OCI-LY3 (cell line): Measurements from ENCODE around the gene KPNB1.

Experiments
- CTCF ChIP-seq: fragments of 200-600, 300-600 bp; sonication (generic); IDR thresholded peaks from 2 replicates; pipeline ENCODE4 v1.5.1; 2014; ENCODE audit warnings: antibody characterized with exemption, low read length, low read depth
- EZH2phosphoT487 ChIP-seq: fragments of 200-600 bp; shearing (Covaris generic); IDR thresholded peaks from 2 replicates; pipeline ENCODE4 v1.6.1; 2018; ENCODE audit warnings: antibody characterized with exemption, mixed run types, low read depth

DNA sequence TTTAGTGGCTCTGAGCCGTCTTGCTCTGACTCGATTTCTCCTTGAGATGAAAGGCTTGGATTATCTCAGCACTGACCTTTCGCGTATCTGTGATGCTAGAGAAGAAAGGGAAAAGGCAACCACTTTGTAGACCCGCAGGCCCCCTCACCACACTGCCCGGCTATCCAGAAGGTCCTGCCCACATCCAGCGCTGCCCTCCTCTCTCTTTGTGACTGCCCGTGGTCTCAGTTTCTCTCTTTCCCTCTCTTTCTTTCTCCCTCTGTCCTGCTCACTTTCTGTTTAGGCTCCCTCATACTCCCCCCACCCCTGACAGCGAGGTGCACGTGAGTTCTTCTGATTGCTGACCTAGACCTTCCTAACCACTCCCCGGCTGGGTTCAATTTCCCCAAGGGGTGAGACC, 70.5 kb downstream of the KPNB1 start:
- TF ChIP-seq CTCF = no peak
- TF ChIP-seq EZH2phosphoT487 = no peak
